ENCODE data around the gene SMYD5.

Gene SMYD5

DNA sequence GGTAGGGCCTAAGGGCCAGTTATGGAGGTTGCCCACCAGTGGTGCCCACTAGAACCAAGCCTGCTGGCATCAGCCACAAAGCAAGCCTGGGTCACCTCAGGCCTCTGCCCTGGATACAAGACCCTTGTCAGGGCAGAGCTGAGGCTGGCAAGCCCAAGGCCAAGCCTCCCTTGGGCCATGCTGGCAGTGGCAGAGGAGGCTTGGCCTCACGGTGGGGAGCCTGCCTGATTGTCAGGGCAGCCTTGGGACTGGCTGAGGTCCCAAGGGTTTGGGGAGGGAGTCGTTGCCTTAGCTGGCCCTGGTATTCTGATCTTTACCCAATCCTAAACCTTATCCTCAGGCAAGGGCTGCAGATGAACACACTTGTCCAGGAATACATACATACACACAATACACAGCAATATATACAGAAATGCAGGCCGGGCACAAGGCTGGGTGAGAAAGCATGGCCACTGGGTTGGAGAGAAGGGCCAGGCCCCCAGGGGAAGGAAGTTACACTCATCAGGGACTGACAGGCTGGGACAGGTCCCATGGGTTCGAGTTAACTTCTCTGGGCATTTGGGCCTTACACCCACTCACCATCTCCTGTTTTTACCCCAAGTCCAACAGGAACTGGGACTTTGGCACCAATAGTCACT lies 41.1 kb downstream of the SMYD5 start:
- no peak for TF ChIP-seq CTCF (IDR thresholded peaks at IDR 0.05; ENCODE audit: low read depth, low read length)
- H3K27me3 ChIP-seq (ENCODE audit: insufficient read depth, low read depth, severe bottlenecking): no peaks in the 10 kb centered on the region
- H3K9me3 ChIP-seq (ENCODE audit: severe bottlenecking): no peaks in the 10 kb centered on the region
- no peak overlapping the region for H3K27ac ChIP-seq
- H3K4me3 ChIP-seq (ENCODE audit: low read depth, low read length): no peak overlapping the region
- no peak for DNase-seq
- H3K36me3 ChIP-seq: peaks cover 80% of the 10 kb centered on the region

GRCh38 chr2:73255907-73256617 lies 42.0 kb downstream of the SMYD5 start:
- Histone ChIP-seq H3K4me3 (ENCODE audit: low read depth, low read length) (no peak overlapping the region), H3K27me3 (ENCODE audit: insufficient read depth, low read depth, severe bottlenecking) (no peaks in the 10 kb centered on the region), H3K27ac (no peak overlapping the region), H3K9me3 (ENCODE audit: severe bottlenecking) (no peaks in the 10 kb centered on the region), H3K36me3 (peaks cover 78% of the 10 kb centered on the region)
- TF ChIP-seq CTCF (IDR thresholded peaks at IDR 0.05; ENCODE audit: low read depth, low read length): no peak
- no peak for DNase-seq

GRCh38 chr2:73256618-73256922 lies 42.5 kb downstream of the SMYD5 start:
- Histone ChIP-seq H3K9me3 (ENCODE audit: severe bottlenecking) (no peaks in the 10 kb centered on the region), H3K36me3 (peaks cover 78% of the 10 kb centered on the region), H3K4me3 (ENCODE audit: low read depth, low read length) (no peak overlapping the region), H3K27me3 (ENCODE audit: insufficient read depth, low read depth, severe bottlenecking) (no peaks in the 10 kb centered on the region), H3K27ac (no peak overlapping the region)
- TF ChIP-seq CTCF (IDR thresholded peaks at IDR 0.05; ENCODE audit: low read depth, low read length): no peak
- no peak for DNase-seq

DNA sequence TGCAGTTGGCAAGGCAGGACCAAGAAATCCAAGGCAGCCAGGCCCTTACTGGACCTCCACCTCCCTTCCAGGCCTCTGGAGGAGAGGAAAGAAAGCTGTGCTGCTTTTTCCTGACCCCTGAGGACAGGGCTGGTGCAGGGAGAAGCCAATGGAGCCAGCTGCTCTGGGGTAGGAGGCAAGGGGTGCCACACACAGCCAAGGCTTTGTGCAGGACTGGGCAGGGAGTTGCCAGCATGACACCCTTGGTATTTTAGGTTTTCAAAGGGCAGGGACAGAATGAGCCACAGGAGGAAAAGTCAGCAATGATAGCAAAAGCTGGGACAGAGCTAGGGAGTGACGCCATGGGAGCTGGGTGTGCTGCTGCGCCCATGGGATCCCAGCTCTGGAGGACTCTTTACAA lies 43.0 kb downstream of the SMYD5 start:
- H3K36me3 ChIP-seq: peaks cover 75% of the 10 kb centered on the region
- no peaks in the 10 kb centered on the region for H3K9me3 ChIP-seq (ENCODE audit: severe bottlenecking)
- H3K27ac ChIP-seq: no peak overlapping the region
- DNase-seq: no peak
- no peak for TF ChIP-seq CTCF (IDR thresholded peaks at IDR 0.05; ENCODE audit: low read depth, low read length)
- no peak overlapping the region for H3K4me3 ChIP-seq (ENCODE audit: low read depth, low read length)
- H3K27me3 ChIP-seq (ENCODE audit: insufficient read depth, low read depth, severe bottlenecking): no peaks in the 10 kb centered on the region

GRCh38 chr2:73257425-73258125 lies 43.5 kb downstream of the SMYD5 start:
- Histone ChIP-seq H3K9me3 (ENCODE audit: severe bottlenecking) (no peaks in the 10 kb centered on the region), H3K36me3 (peaks cover 73% of the 10 kb centered on the region), H3K27ac (no peak overlapping the region), H3K27me3 (ENCODE audit: insufficient read depth, low read depth, severe bottlenecking) (no peaks in the 10 kb centered on the region), H3K4me3 (ENCODE audit: low read depth, low read length) (no peak overlapping the region)
- TF ChIP-seq CTCF (IDR thresholded peaks at IDR 0.05; ENCODE audit: low read depth, low read length): no peak
- DNase-seq: no peak
